Uterus (tissue), 4 donors: ENCODE results near the gene NCBP2L. TPM values are rescaled to one million over a fixed set of nuclear protein-coding genes. Genes with fewer than 3 reads are reported as not detected.

Experiments
- DNase-seq, 2 donors: peaks; one replicate each; pipeline ENCODE4 v3.0.0-alpha.2; 2019 to 2020
- H3K27ac ChIP-seq, 2 donors: fragments of 200-600 bp; sonication (generic); 1 replicate in 1 of 2; 2 replicates in 1 of 2; pipeline ENCODE4 v1.5.1; 2016 to 2018
- H3K27me3 ChIP-seq, 2 donors: fragments of 200-600 bp; sonication (generic); one replicate each; pipeline ENCODE4 v1.5.1; 2018 to 2019; ENCODE audit warnings: control low read depth in 1 of 2
- H3K36me3 ChIP-seq, 2 donors: fragments of 200-600 bp; sonication (generic); one replicate each; pipeline ENCODE4 v1.5.1; 2019; ENCODE audit warnings: control low read depth in 1 of 2
- H3K4me1 ChIP-seq, 2 donors: fragments of 200-600 bp; sonication (generic); one replicate each; pipeline ENCODE4 v1.5.1; 2018 to 2019; ENCODE audit warnings: control low read depth in 1 of 2
- H3K4me3 ChIP-seq, 2 donors: fragments of 200-600 bp; sonication (generic); 1 replicate in 1 of 2; 2 replicates in 1 of 2; pipeline ENCODE4 v1.5.1; 2018 to 2019; ENCODE audit warnings: mild to moderate bottlenecking in 1 of 2
- H3K9me3 ChIP-seq, 2 donors: fragments of 200-600 bp; sonication (generic); one replicate each; pipeline ENCODE4 v1.5.1; 2019; ENCODE audit warnings: control low read depth in 1 of 2
- POLR2A ChIP-seq, 2 donors: fragments of 450-650 bp; IDR thresholded peaks; one replicate each; pipeline ENCODE4 v1.6.1; 2016; ENCODE audit warnings: antibody characterized with exemption in 2 of 2, mild to moderate bottlenecking in 1 of 2, moderate library complexity in 1 of 2
- intact Hi-C: fragments of 100-400 bp; cut with DNase I; formaldehyde crosslinking; loops from one replicate; pipeline ENCODE4 v1.15.1; 2023; ENCODE audit warnings: low total_unique reads
- total RNA-seq, 4 donors: library from RNA; depleted of rRNA in 3 of 4; stranded (reverse); fragments of >200 nt in 3 of 4; gene quantifications; one replicate each; pipeline versions ENCODE4 v1.1.0 to v1.2.4, GENCODE V29; 2014 to 2023
- TF ChIP-seq, protein P1 (sequence below), 4 experiments: fragments of 200-600 bp in 2 of 4; fragments of 450-650 bp in 2 of 4; sonication (generic) in 2 of 4; IDR thresholded peaks; one replicate each; pipeline ENCODE4 v1.5.1; 2016 to 2019; ENCODE audit warnings: antibody characterized with exemption in 4 of 4, mild to moderate bottlenecking in 2 of 4, moderate library complexity in 1 of 4
- donor health status: DM: yes; HTN: yes; CAD: no.

NCBP2L gene
- total RNA-seq, 4 donors from 2014 or later = not detected

DNA sequence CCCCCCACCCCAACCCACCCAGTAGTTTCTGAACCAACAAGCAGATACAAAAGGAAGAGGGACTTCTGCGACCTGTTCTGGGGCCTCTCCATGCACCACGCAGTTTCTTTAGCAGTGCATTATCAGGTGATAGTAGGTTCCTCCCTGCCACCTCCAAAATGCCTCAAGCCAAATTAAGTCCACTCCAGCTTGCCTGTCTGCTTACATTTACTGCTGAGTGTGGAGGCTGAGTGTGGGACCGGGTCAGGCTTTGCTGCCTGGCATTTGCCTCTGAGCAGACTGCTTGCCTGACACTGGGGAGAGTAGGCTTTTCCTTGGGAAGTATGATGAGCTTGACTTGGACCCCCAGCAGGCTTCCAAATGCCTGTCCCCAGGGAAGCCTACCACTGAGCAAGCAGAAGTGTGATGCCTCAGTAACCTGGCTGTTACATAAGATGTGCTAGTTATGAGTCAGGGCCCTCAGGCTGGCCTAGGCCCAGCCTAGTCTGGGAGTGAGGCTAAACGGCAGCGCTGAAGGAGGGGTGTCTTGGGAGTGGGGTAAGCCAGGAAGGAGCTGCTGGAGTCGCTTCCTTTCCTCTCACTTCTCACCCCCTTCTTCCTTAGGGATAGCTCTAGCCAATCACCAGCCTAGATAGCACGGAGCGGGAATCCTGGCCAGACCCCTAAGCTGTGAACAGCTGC, 10.9 kb upstream of the NCBP2L start:
- peak; percentile 71 for DNase-seq
- Histone ChIP-seq H3K27ac (peak overlapping the region; percentile 61 to 73), H3K9me3 (no peaks in the 10 kb centered on the region), H3K27me3 (no peaks in the 10 kb centered on the region), H3K4me1 (no peaks in the 10 kb centered on the region), H3K4me3 (no peak overlapping the region), H3K36me3 (no peaks in the 10 kb centered on the region)
- intact Hi-C loops = no loop called here
- TF ChIP-seq, protein P1, sequence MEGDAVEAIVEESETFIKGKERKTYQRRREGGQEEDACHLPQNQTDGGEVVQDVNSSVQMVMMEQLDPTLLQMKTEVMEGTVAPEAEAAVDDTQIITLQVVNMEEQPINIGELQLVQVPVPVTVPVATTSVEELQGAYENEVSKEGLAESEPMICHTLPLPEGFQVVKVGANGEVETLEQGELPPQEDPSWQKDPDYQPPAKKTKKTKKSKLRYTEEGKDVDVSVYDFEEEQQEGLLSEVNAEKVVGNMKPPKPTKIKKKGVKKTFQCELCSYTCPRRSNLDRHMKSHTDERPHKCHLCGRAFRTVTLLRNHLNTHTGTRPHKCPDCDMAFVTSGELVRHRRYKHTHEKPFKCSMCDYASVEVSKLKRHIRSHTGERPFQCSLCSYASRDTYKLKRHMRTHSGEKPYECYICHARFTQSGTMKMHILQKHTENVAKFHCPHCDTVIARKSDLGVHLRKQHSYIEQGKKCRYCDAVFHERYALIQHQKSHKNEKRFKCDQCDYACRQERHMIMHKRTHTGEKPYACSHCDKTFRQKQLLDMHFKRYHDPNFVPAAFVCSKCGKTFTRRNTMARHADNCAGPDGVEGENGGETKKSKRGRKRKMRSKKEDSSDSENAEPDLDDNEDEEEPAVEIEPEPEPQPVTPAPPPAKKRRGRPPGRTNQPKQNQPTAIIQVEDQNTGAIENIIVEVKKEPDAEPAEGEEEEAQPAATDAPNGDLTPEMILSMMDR (IDR thresholded peaks at IDR 0.05) = no peak
- TF ChIP-seq POLR2A (IDR thresholded peaks at IDR 0.05) = no peak

DNA sequence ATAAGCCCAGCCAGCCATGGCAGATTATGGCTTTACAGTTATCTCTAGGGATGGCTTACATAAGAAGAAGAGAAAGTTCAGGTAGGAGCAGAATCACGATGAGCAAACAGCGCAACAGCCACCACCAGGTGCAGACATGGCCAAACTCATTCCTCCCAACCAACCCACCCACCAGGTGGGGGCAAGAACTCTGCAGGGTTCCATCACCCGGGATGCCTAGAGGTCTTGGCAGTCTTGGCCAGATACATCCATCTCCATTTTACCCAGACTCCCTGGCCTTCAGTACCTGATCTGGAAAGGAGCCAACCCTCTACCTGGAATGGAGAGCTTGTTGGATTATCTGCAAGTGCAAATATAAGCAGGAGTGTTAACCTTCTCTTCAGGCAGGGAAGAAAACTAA, 9.5 kb upstream of the NCBP2L start:
- Histone ChIP-seq H3K4me1 (no peaks in the 10 kb centered on the region), H3K4me3 (no peak overlapping the region), H3K27ac (no peak overlapping the region), H3K9me3 (no peaks in the 10 kb centered on the region), H3K36me3 (no peaks in the 10 kb centered on the region), H3K27me3 (no peaks in the 10 kb centered on the region)
- intact Hi-C loops = no loop called here
- TF ChIP-seq, protein P1 (IDR thresholded peaks at IDR 0.05) = no peak
- TF ChIP-seq POLR2A (IDR thresholded peaks at IDR 0.05) = no peak
- no peak for DNase-seq

DNA sequence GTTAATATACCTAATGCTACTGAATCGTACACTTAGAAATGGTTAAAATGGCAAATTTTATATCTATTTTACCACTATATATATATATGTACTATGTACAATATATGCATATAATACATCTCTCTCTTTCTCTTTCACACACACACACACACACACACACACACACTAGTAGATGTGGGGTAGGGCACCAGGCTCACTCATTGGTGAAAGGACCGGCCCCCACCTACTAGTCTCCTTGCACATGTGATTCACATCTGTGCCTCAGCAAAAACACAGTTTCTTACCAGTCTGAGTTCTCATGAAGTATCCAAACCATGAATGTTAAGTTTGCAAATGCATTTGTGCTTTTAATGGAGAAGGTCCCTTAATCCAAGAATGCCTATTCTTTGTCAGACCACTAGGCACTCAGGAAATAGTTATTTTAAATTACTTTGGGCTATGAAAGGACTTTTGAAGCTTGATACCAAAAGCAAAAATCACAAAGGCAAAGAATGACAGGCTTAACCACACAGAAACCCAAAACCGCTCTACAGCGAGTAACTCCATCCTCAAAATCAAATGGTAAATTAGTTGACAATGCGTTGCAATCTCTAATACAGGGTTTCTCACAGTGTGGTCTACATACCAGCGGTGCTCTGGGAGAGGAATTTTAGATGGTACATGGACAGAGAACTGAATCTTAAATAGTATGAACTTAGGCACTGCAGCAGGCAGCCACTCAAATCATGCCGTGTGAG, 7.8 kb upstream of the NCBP2L start:
- no peak for DNase-seq
- no peak overlapping the region for H3K4me3 ChIP-seq
- H3K9me3 ChIP-seq = no peaks in the 10 kb centered on the region
- intact Hi-C loops = no loop called here
- no peaks in the 10 kb centered on the region for H3K4me1 ChIP-seq
- TF ChIP-seq, protein P1 (IDR thresholded peaks at IDR 0.05) = no peak
- TF ChIP-seq POLR2A (IDR thresholded peaks at IDR 0.05) = no peak
- no peaks in the 10 kb centered on the region for H3K36me3 ChIP-seq
- no peak overlapping the region for H3K27ac ChIP-seq
- no peaks in the 10 kb centered on the region for H3K27me3 ChIP-seq

DNA sequence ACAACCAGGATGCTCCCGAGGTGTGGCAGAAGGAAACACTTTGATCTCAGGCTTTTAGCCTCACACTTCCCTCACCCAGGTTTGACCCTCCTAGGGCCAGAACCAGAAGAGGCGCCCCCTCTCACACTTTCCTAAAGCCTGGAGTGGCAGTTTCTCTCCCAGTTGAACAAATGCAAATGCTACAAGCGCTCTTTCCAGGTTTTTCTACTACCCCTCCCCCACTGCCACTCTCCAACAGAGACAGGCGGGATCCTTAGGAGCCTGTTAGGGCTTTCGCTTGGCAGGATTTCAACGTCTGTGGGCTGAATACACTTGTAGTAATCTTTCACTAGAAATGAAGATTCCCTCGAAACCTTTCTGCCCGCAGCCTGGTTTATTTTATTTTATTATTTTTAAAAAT, 4.3 kb upstream of the NCBP2L start:
- intact Hi-C loops = no loop called here
- Histone ChIP-seq H3K27ac (peak overlapping the region in 1 of 2 donors; percentile 84), H3K36me3 (no peaks in the 10 kb centered on the region), H3K4me3 (peak overlapping the region in 1 of 2 donors; percentile 59), H3K27me3 (no peaks in the 10 kb centered on the region), H3K4me1 (no peaks in the 10 kb centered on the region), H3K9me3 (no peaks in the 10 kb centered on the region)
- no peak for DNase-seq
- TF ChIP-seq, protein P1 (IDR thresholded peaks at IDR 0.05) = no peak
- TF ChIP-seq POLR2A (IDR thresholded peaks at IDR 0.05) = no peak

DNA sequence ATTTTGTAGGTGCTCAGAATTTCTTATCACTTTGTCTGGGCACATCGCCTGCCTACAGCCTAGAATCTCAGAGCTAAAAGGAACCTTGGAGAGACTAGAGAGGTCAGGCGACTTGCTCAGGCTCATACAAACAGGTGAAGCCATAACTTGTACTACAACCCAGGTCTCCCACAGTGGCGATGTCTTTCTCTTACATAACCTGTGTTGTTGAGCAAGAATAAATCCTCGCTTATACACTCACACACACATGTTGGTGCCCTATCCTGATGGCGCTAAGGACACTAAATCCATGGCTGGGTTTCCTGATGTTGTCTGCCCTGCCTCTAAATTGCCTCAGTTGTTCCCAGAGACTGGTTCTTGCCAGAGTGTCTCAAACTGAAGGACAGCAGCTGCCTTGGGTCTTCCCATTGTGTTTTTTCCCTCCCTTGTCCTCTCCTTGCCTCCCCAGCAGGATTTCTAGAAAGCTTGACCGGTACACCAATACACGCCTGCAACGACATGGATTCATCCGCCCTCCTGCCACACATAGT, 3.6 kb upstream of the NCBP2L start:
- Histone ChIP-seq H3K27me3 (no peaks in the 10 kb centered on the region), H3K27ac (peak overlapping the region; percentile 24 to 84), H3K4me1 (no peaks in the 10 kb centered on the region), H3K9me3 (no peaks in the 10 kb centered on the region), H3K4me3 (peak overlapping the region in 1 of 2 donors; percentile 59), H3K36me3 (no peaks in the 10 kb centered on the region)
- TF ChIP-seq, protein P1 (IDR thresholded peaks at IDR 0.05) = no peak
- no peak for TF ChIP-seq POLR2A (IDR thresholded peaks at IDR 0.05)
- DNase-seq = no peak
- intact Hi-C loops = no loop called here
